ENCODE data around the gene CCBE1. TPM values are rescaled to one million over a fixed set of nuclear protein-coding genes. Genes with fewer than 3 reads are reported as not detected.
"Not testable (repeated sequence)": the region's sequence is repeated elsewhere in the genome, so short reads cannot be mapped to it uniquely, and the experiment has no call there.

Gene CCBE1
- polyA plus RNA-seq, 2 of the 4 experiments (the other 2 are of a cell fraction) = 3.0 to 9.9 TPM

DNA sequence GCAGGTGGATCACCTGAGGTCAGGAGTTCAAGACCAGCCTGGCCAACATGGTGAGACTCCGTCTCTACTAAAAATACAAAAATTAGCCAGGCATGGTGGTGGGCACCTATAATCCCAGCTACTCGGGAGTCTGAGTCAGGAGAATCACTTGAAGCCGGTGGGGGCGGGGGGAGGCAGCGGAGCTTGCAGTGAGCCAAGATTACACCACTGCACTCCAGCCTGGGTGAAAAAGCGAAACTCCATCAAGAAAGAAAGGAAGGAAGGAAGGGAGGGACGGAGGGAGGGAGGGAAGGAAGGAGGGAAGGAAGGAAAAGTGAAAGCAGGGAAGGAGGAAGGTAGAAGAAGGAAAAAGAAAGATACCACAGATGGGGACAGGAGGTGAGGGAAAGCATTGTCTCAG is 40.1 kb upstream of the CCBE1 start:
- POLR2A ChIA-PET; DNase-seq (ENCODE audit: low read depth in 1 of 2, low spot score in 1 of 2); H3K9me3 ChIP-seq; H3K4me2 ChIP-seq; H3K4me1 ChIP-seq; ATAC-seq; H3K4me3 ChIP-seq; FAIRE-seq; CTCF ChIA-PET: not testable (repeated sequence)
- WGBS (ENCODE audit: missing lambda C conversion rate) = 91% methylated on average over 4 of the region's 7 CpGs
- 0 out of 6 replicates have a peak overlapping the region, but pooled peaks of 1 of the 2 experiments have one; percentile 18 for H3K27ac ChIP-seq

DNA sequence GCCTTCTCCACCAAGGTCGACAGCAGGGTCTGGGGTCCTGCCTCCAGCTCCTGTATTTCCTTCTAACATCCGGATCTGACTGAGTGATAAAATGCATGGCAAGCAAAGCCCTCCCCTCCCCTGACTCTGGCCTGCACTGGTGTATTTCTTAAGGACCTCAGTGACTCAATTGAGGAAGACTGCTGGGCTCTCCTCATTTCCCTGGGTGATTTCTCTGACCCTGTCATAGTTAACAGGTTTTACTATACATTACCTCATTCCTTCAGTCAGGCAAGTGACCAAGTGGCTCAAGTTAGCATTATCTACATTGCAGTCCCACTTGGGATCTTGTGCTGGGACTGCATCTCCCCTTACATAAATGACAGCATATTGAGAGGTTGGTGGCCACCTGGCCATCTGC is 38.8 kb upstream of the CCBE1 start:
- no peak overlapping the region for H3K4me2 ChIP-seq
- no peak overlapping the region for H3K27ac ChIP-seq
- H3K4me3 ChIP-seq = no peak overlapping the region
- DNase-seq (ENCODE audit: low read depth in 1 of 2, low spot score in 1 of 2) (no peak), ATAC-seq (no peak), FAIRE-seq (no peak)
- 20% methylated on average over 2 of the region's 2 CpGs for WGBS (ENCODE audit: missing lambda C conversion rate)
- no peaks in the 10 kb centered on the region for H3K4me1 ChIP-seq
- ChIA-PET CTCF (interaction anchor here (0.9 kb wide), 2 partner anchors 12 to 39 kb away, joined by 4 to 6 read pairs; partner anchors contain the start of gene CCBE1), POLR2A (no interaction called here)
- TF ChIP-seq BHLHE40 (IDR thresholded peaks at IDR 0.05; ENCODE audit: low read depth, low read length) = no peak
- TF ChIP-seq CHD2 (IDR thresholded peaks at IDR 0.05; ENCODE audit: low read length, partially characterized antibody) = no peak
- TF ChIP-seq FOSB (CRISPR knock-in tag; IDR thresholded peaks at IDR 0.05) = no peak
- TF ChIP-seq RFX5 (IDR thresholded peaks at IDR 0.05) = no peak
- no peak for TF ChIP-seq SREBF2 (IDR thresholded peaks at IDR 0.05)
- no peak for TF ChIP-seq HEYL (CRISPR knock-in tag; IDR thresholded peaks at IDR 0.05)
- no peaks in the 10 kb centered on the region for H3K9me3 ChIP-seq

- ATAC-seq = no peak
- Histone ChIP-seq H3K9me3 (no peaks in the 10 kb centered on the region), H3K4me1 (no peaks in the 10 kb centered on the region), H3K27ac (no peak overlapping the region), H3K4me3 (no peak overlapping the region), H3K4me2 (no peak overlapping the region)
- 57% methylated on average over 2 of the region's 2 CpGs for WGBS (ENCODE audit: missing lambda C conversion rate)
- TF ChIP-seq CEBPB (IDR thresholded peaks at IDR 0.05) = no peak
- TF ChIP-seq TP53 (CRISPR knock-in tag; IDR thresholded peaks at IDR 0.05) = no peak
- TF ChIP-seq KDM1A (IDR thresholded peaks at IDR 0.05; ENCODE audit: low read depth) = no peak
- no peak for TF ChIP-seq BHLHE40 (IDR thresholded peaks at IDR 0.05; ENCODE audit: low read depth, low read length)
- TF ChIP-seq NR3C1 (IDR thresholded peaks at IDR 0.05) = no peak
- no peak for TF ChIP-seq HES2 (IDR thresholded peaks at IDR 0.05)
- no peak for TF ChIP-seq HDAC2 (IDR thresholded peaks at IDR 0.05)
- TF ChIP-seq RNF2 (IDR thresholded peaks at IDR 0.05; ENCODE audit: borderline replicate concordance, low read depth) = no peak
- TF ChIP-seq ZFP36 (IDR thresholded peaks at IDR 0.05; ENCODE audit: borderline replicate concordance, partially characterized antibody) = no peak
- no peak for TF ChIP-seq PHF8 (IDR thresholded peaks at IDR 0.05; ENCODE audit: borderline replicate concordance, low read depth)
- TF ChIP-seq E2F6 (IDR thresholded peaks at IDR 0.05; ENCODE audit: borderline replicate concordance, low read depth) = no peak
- no peak for TF ChIP-seq EHMT2 (IDR thresholded peaks at IDR 0.05; ENCODE audit: low read depth)
- no peak for TF ChIP-seq GATA3 (IDR thresholded peaks at IDR 0.05; ENCODE audit: borderline replicate concordance)
- no peak for TF ChIP-seq TFCP2L1 (CRISPR knock-in tag; IDR thresholded peaks at IDR 0.05)
- no peak for TF ChIP-seq MAFK (IDR thresholded peaks at IDR 0.05; ENCODE audit: partially characterized antibody)
- TF ChIP-seq REST (IDR thresholded peaks at IDR 0.05) = no peak
- no peak for TF ChIP-seq MAZ (IDR thresholded peaks at IDR 0.05; ENCODE audit: borderline replicate concordance, low read depth, low read length)
- TF ChIP-seq, protein P1, sequence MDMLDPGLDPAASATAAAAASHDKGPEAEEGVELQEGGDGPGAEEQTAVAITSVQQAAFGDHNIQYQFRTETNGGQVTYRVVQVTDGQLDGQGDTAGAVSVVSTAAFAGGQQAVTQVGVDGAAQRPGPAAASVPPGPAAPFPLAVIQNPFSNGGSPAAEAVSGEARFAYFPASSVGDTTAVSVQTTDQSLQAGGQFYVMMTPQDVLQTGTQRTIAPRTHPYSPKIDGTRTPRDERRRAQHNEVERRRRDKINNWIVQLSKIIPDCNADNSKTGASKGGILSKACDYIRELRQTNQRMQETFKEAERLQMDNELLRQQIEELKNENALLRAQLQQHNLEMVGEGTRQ (IDR thresholded peaks at IDR 0.05) = no peak
- no peak for TF ChIP-seq ZC3H11A (IDR thresholded peaks at IDR 0.05)
- ChIA-PET CTCF (interaction anchor here (0.6 to 0.9 kb wide), 3 partner anchors 11 to 38 kb away, joined by 3 to 6 read pairs (median 4); partner anchors contain the start of gene CCBE1), POLR2A (no interaction called here)
- FAIRE-seq = no peak
- no peak for DNase-seq (ENCODE audit: low read depth in 1 of 2, low spot score in 1 of 2)
Measured at GRCh38 chr18:59735269-59735860, 38.1 kb upstream of the CCBE1 start.
